IMR-90 (cell line): ENCODE results near the gene RTF1. TPM values are rescaled to one million over a fixed set of nuclear protein-coding genes. Genes with fewer than 3 reads are reported as not detected.

ENCODE experiments used
- ATAC-seq: fragments of 200-7000 bp; cut with Tn5 transposase; 2 replicates; pipeline ENCODE4 v1.9.1; 2020; ENCODE audit warnings: low read depth, mild to moderate bottlenecking, moderate library complexity
- BruUV-seq: library from RNA; stranded (reverse); fragments of 400-500 nt; replicated peaks from 2 replicates; lab custom pipeline; 2021; lab: Mats Ljungman, UMichigan
- CTCF ChIA-PET: fragments of 300-600 bp; formaldehyde crosslinking; extraction: SDS; loops from one replicate; lab custom pipeline; 2021; ENCODE audit warnings: antibody characterized with exemption; lab: Yijun Ruan, JAX
- POLR2A ChIA-PET: fragments of 300-600 bp; sonication (Branson Sonifier 250); formaldehyde crosslinking; loops from one replicate; lab custom pipeline; 2022; ENCODE audit warnings: antibody characterized with exemption; ENCODE audit not compliant: unreplicated experiment; lab: Charles Lee
- DNase-seq: peaks from one replicate; pipeline ENCODE4 v3.0.0; 2013
- H2AFZ ChIP-seq: replicated peaks from 2 replicates; pipeline ENCODE3; 2013; ENCODE audit warnings: low read length, mild to moderate bottlenecking; ENCODE audit not compliant: poor library complexity
- H2AK5ac ChIP-seq: 2 replicates; pipeline ENCODE4 v1.6.1; 2013; ENCODE audit warnings: low read depth, low read length, inconsistent platforms
- H2AK9ac ChIP-seq: replicated peaks from 2 replicates; pipeline ENCODE3; 2013; ENCODE audit warnings: mild to moderate bottlenecking, low read depth, low read length, moderate library complexity; ENCODE audit not compliant: poor library complexity
- H2BK120ac ChIP-seq: 2 replicates; pipeline ENCODE4 v1.6.1; 2013; ENCODE audit warnings: low read depth, low read length, inconsistent platforms
- H2BK15ac ChIP-seq: 3 replicates; pipeline ENCODE4 v1.6.1; 2013; ENCODE audit warnings: low read depth, low read length, inconsistent platforms
- H2BK20ac ChIP-seq: 2 replicates; pipeline ENCODE4 v1.6.1; 2013; ENCODE audit warnings: low read depth, mild to moderate bottlenecking, inconsistent platforms, low read length, moderate library complexity
- H2BK5ac ChIP-seq: 2 replicates; pipeline ENCODE4 v1.6.1; 2013; ENCODE audit warnings: mild to moderate bottlenecking, low read depth, low read length, inconsistent platforms; ENCODE audit not compliant: poor library complexity, severe bottlenecking
- H3K14ac ChIP-seq: replicated peaks from 2 replicates; pipeline ENCODE4 v1.6.1; 2013; ENCODE audit warnings: low read depth, low read length, inconsistent platforms
- H3K18ac ChIP-seq: 2 replicates; pipeline ENCODE4 v1.6.1; 2013; ENCODE audit warnings: low read depth, low read length, control low read depth
- H3K23ac ChIP-seq: 2 replicates; pipeline ENCODE4 v1.6.1; 2013; ENCODE audit warnings: low read depth, low read length, inconsistent platforms
- H3K27ac ChIP-seq: 2 replicates; pipeline ENCODE4 v1.5.1; 2013; ENCODE audit warnings: mild to moderate bottlenecking, control low read depth, low read length; ENCODE audit not compliant: insufficient read depth
- H3K27me3 ChIP-seq: 2 replicates; pipeline ENCODE4 v1.6.1; 2013; ENCODE audit warnings: low read length; ENCODE audit not compliant: control insufficient read depth, insufficient read depth
- H3K36me3 ChIP-seq: 2 replicates; pipeline ENCODE4 v1.6.1; 2013; ENCODE audit warnings: low read length, mixed read lengths; ENCODE audit not compliant: control insufficient read depth, insufficient read depth
- H3K4ac ChIP-seq: 2 replicates; pipeline ENCODE4 v1.6.1; 2013; ENCODE audit warnings: low read depth, low read length, inconsistent platforms
- H3K4me1 ChIP-seq: 2 replicates; pipeline ENCODE4 v1.6.1; 2013; ENCODE audit warnings: low read length, mixed read lengths; ENCODE audit not compliant: control insufficient read depth, insufficient read depth
- H3K4me2 ChIP-seq: 2 replicates; pipeline ENCODE4 v1.6.1; 2013; ENCODE audit warnings: low read depth, mild to moderate bottlenecking, control low read depth, low read length, moderate library complexity
- H3K4me3 ChIP-seq: 2 replicates; pipeline ENCODE4 v1.5.1; 2013; ENCODE audit warnings: low read depth, mild to moderate bottlenecking, control low read depth, low read length, moderate library complexity; ENCODE audit not compliant: insufficient read depth
- H3K56ac ChIP-seq: 2 replicates; pipeline ENCODE4 v1.6.1; 2013; ENCODE audit warnings: low read length, inconsistent platforms; ENCODE audit not compliant: insufficient read depth; ENCODE audit errors: extremely low read depth
- H3K79me1 ChIP-seq, 2 experiments: 2 replicates each; pipeline ENCODE4 v1.6.1; 2013; ENCODE audit warnings: low read length in 2 of 2, inconsistent platforms in 1 of 2, low read depth in 1 of 2
- H3K9ac ChIP-seq: 2 replicates; pipeline ENCODE4 v1.6.1; 2013; ENCODE audit warnings: low read depth, low read length, control low read depth
- H3K9me1 ChIP-seq: 2 replicates; pipeline ENCODE4 v1.6.1; 2013; ENCODE audit warnings: low read length, inconsistent platforms; ENCODE audit not compliant: insufficient read depth
- H3K9me3 ChIP-seq: 2 replicates; pipeline ENCODE4 v1.6.1; 2013; ENCODE audit warnings: low read length; ENCODE audit not compliant: control insufficient read depth, insufficient read depth
- H4K20me1 ChIP-seq: 2 replicates; pipeline ENCODE4 v1.6.1; 2013; ENCODE audit warnings: low read length, inconsistent platforms; ENCODE audit not compliant: insufficient read depth
- H4K5ac ChIP-seq: 2 replicates; pipeline ENCODE4 v1.6.1; 2013; ENCODE audit warnings: mild to moderate bottlenecking, low read depth, low read length, control low read depth
- H4K8ac ChIP-seq, 2 experiments: 2 replicates each; pipeline ENCODE4 v1.6.1; 2013; ENCODE audit warnings: low read depth in 2 of 2, low read length in 2 of 2, control low read depth in 1 of 2, inconsistent platforms in 1 of 2
- H4K91ac ChIP-seq: 2 replicates; pipeline ENCODE4 v1.6.1; 2013; ENCODE audit warnings: low read depth, low read length, inconsistent platforms; ENCODE audit not compliant: insufficient read depth
- CHD1 ChIP-seq: IDR thresholded peaks from 2 replicates; pipeline ENCODE4 v1.6.1; 2012; ENCODE audit warnings: low read depth, low read length, improper control_type of control experiment
- MXI1 ChIP-seq: IDR thresholded peaks from 2 replicates; pipeline ENCODE4 v1.6.1; 2012; ENCODE audit warnings: low read depth, mild to moderate bottlenecking, low read length, moderate library complexity, borderline replicate concordance
- NFE2L2 ChIP-seq: fragments of 150-350 bp; IDR thresholded peaks from 2 replicates; pipeline ENCODE4 v1.6.1; 2016; ENCODE audit warnings: low read depth, mild to moderate bottlenecking, low read length
- WGBS, 2 experiments: methylation state at CpG; one replicate each; pipeline versions ENCODE4 v1.1.5 to v1.1.7; 2013; ENCODE audit warnings: missing lambda C conversion rate in 2 of 2; ENCODE audit not compliant: insufficient read length in 1 of 2; ENCODE audit errors: extremely low coverage in 2 of 2; 5-methylcytosine and 5-hydroxymethylcytosine counted together
- dilution Hi-C: fragments of 300-500 bp; cut with HindIII; formaldehyde crosslinking; loops from one replicate; pipeline ENCODE4 v1.14.3; 2018; ENCODE audit warnings: low sequenced_read_pairs; ENCODE audit not compliant: unreplicated experiment
- in situ Hi-C: fragments of 300-500 bp; cut with MboI; formaldehyde crosslinking; loops from 3 replicates; pipeline ENCODE4 v1.14.3; 2019; ENCODE audit warnings: low sequenced_read_pairs, inconsistent platforms, mixed read lengths
- intact Hi-C: fragments of 100-400 bp; cut with micrococcal nuclease; formaldehyde crosslinking; loops from 2 replicates; pipeline ENCODE4 v1.10.0; 2022
- polyA plus RNA-seq, 3 experiments: library from polyadenylated mRNA; depleted of rRNA; stranded (reverse); fragments of >200 nt; gene quantifications; 2 replicates each; pipeline ENCODE4 v1.2.3, GENCODE V29; 2012; ENCODE audit warnings: low replicate concordance in 1 of 3
- total RNA-seq: library from RNA; depleted of rRNA; stranded (reverse); fragments of >200 nt; gene quantifications from 2 replicates; pipeline ENCODE4 v1.2.3, GENCODE V29; 2012

RTF1 gene
- total and polyA plus RNA-seq, 2 of the 4 experiments (the other 2 are of a cell fraction): 15.1 to 24.3 TPM

DNA sequence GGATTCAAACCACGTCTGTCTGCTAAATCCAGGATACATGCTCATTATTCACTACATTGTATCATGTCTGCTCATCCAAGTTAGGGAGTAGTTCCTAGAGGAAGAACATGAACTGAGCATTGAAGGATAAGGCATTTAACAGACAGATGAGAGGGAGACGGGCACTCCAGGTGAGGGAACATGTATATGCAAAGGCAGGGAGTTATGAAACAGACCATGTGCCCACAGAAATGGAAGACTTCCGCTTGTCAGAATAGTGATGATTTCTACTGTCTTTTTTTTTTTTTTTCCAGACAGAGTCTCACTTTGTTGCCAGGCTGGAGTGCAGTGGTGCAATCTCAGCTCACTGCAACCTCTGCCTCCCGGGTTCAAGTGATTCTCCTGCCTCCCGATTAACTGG lies 9.6 kb upstream of the RTF1 start:
- intact Hi-C loops (no loop called here), dilution Hi-C loops (no loop called here), in situ Hi-C loops (no loop called here)
- Histone ChIP-seq H3K4me2 (no peak overlapping the region), H3K23ac (no peak overlapping the region), H3K14ac (no peak overlapping the region), H3K9me1 (0 out of 2 replicates have a peak, but pooled peaks cover 3% of the 10 kb centered on the region), H2AK9ac (no peak overlapping the region), H3K56ac (no peak overlapping the region), H4K91ac (no peak overlapping the region), H3K27me3 (no peaks in the 10 kb centered on the region), H4K5ac (no peak overlapping the region), H2AK5ac (no peak overlapping the region), H3K4me1 (peaks cover 3% of the 10 kb centered on the region; the same call in 1 of the 2 replicates), H2BK120ac (no peak overlapping the region), H3K36me3 (no peaks in the 10 kb centered on the region), H4K20me1 (no peaks in the 10 kb centered on the region), H2BK20ac (no peak overlapping the region), H3K79me1 (peaks cover 6 to 7% of the 10 kb centered on the region in 2 experiments), H3K27ac (no peak overlapping the region), H2AFZ (no peak overlapping the region), H3K4me3 (no peak overlapping the region), H2BK5ac (no peak overlapping the region), H3K9me3 (no peaks in the 10 kb centered on the region), H4K8ac (no peak overlapping the region), H2BK15ac (no peak overlapping the region), H3K9ac (no peak overlapping the region), H3K18ac (no peak overlapping the region), H3K4ac (no peak overlapping the region)
- ATAC-seq (no peak), DNase-seq (no peak)
- CTCF ChIA-PET: interaction anchor here (0.7 kb wide), 1 partner anchor 7 kb away, joined by 3 read pairs; no protein-coding TSS in a partner anchor
- WGBS, 2 experiments: no CpG with 5 or more reads among the region's 5 CpGs
- no TSS peak for BruUV-seq
- POLR2A ChIA-PET: no interaction called here
- TF ChIP-seq MXI1 (no peak), CHD1 (no peak), NFE2L2 (no peak)
